ENCODE measurements around the gene PRSS16.
"Not testable (repeated sequence)": the region's sequence is repeated elsewhere in the genome, so short reads cannot be mapped to it uniquely, and the experiment has no call there.

Gene PRSS16, protein sequence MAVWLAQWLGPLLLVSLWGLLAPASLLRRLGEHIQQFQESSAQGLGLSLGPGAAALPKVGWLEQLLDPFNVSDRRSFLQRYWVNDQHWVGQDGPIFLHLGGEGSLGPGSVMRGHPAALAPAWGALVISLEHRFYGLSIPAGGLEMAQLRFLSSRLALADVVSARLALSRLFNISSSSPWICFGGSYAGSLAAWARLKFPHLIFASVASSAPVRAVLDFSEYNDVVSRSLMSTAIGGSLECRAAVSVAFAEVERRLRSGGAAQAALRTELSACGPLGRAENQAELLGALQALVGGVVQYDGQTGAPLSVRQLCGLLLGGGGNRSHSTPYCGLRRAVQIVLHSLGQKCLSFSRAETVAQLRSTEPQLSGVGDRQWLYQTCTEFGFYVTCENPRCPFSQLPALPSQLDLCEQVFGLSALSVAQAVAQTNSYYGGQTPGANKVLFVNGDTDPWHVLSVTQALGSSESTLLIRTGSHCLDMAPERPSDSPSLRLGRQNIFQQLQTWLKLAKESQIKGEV

DNA sequence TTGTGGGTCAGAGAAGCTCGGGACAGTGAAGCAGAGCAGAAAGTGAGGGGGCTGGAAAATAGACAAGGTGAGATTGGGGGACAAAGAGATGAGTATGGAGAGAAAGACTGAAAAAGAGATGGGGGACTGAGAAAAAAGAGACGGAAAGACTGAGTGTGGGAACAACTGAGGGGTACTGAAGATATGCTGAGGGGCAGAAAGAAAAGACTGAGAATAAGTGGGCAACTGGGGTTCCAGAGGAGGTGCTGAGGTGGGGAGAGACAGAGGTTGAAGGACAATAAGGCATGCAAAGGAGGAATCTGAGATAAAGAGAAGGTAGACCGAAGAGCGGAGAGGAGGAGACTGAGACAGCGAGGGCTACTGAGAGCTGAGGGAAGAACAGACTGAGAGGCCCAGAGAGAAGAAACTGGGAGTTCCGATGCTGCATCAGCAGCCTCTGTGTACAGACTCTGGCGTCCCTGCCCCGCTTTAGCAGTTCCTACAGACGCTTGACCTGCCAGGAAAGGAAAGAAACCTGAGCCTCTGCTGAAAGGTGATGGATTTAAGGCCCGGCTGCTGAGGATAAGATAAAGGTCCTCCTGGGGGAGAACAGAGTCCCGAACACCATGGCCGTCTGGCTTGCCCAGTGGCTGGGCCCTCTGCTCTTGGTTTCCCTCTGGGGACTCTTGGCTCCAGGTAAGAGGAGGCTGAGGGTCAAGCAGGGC lies at the start of gene PRSS16:
Gene PRSS16, plus strand, starts transcription at position 569 of the 704 bp plus-strand sequence. Its CDS starts 37 bp downstream, at position 606.
- no peak for DNase-seq (ENCODE audit: low read depth)
- no peak within 1 kb of the TSS for H3K4me3 ChIP-seq (ENCODE audit: low read depth, low read length)
- TF ChIP-seq, protein P1, sequence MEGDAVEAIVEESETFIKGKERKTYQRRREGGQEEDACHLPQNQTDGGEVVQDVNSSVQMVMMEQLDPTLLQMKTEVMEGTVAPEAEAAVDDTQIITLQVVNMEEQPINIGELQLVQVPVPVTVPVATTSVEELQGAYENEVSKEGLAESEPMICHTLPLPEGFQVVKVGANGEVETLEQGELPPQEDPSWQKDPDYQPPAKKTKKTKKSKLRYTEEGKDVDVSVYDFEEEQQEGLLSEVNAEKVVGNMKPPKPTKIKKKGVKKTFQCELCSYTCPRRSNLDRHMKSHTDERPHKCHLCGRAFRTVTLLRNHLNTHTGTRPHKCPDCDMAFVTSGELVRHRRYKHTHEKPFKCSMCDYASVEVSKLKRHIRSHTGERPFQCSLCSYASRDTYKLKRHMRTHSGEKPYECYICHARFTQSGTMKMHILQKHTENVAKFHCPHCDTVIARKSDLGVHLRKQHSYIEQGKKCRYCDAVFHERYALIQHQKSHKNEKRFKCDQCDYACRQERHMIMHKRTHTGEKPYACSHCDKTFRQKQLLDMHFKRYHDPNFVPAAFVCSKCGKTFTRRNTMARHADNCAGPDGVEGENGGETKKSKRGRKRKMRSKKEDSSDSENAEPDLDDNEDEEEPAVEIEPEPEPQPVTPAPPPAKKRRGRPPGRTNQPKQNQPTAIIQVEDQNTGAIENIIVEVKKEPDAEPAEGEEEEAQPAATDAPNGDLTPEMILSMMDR (conservative IDR thresholded peaks at IDR 0.05; ENCODE audit: low read depth, low read length) = no peak

DNA sequence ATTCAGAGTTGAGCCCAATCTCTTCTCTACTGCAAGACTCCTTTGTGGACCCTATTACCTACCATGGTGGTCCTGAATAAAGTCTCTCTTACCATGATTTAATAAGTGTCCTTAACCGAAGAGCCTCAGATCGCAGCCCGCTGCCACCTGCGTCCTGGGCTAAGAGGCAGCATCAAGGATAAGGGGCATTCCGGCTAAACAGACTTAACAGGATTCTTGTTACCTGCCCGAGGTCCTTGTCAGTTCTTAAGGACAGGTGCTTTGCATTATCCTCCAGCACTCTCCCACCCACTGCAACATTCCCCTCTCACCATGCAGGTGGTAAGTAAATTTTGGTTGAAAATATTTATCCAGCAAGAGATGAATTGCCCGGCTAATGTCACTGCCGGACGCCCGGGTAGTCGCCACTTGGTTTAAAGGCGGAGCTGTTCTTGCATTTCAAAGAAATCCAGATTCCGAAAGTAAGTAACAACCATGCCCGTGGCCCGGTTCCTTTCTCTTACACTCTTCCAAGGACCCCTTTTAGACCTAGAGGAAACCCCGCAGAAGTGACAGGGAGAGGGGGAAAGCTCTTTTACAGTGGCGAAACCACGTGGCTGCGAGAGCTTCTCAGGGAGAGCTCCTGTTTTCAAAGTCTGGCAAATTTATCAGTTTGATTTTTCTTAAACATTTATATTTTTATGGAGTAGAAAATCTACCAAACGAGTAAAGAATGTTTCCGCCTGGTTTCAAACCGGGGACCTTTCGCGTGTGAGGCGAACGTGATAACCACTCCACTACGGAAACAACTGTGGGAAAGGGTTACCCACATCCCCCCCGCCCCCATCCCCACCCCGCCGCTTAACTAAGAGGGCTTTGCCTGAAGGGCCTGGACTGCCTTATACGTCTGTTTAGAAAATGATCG lies 41.9 kb upstream of the PRSS16 start:
- peak; percentile 30 for DNase-seq (ENCODE audit: low read depth)
- TF ChIP-seq, protein P1 (conservative IDR thresholded peaks at IDR 0.05; ENCODE audit: low read depth, low read length) = no peak
- H3K4me3 ChIP-seq (ENCODE audit: low read depth, low read length) = peak overlapping the region; percentile 46

DNA sequence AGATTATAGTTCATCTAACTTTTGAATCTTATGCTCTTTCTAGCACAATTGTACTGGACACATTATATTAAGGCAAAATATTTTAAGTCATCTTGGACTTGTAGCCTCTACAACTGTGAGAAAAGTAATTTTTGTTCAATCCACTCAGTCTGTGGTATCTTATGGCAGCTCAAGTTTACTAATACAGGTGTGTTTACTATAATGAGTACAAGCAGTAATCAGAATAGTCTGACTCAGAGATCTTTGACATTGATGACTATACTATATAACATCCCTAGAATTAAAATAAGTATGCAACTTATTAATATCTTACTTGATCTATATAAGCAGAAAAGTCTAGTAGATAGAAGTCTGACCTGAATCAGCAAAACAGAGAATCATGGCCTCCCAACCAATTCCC lies 40.7 kb upstream of the PRSS16 start:
- no peak for DNase-seq (ENCODE audit: low read depth)
- TF ChIP-seq, protein P1 (conservative IDR thresholded peaks at IDR 0.05; ENCODE audit: low read depth, low read length) = no peak
- no peak overlapping the region for H3K4me3 ChIP-seq (ENCODE audit: low read depth, low read length)

DNA sequence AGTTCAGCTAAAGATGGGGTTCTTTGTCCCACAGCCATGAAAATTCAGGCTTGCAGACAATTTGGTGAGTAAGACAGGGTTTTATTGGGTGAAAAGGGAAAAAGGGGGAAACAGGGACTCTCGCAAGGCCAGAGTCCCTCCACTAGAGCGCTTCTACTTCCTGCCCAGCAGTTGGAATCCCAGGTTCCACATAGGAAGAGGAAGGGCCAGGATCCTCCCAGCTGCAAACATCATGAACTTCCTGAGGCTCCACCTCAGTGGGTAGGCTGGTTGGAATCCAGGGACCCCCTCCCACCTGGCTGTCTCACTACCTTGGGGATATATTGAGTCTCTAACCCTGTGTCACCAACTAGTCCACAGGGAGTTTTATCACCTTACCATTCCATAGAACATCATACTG lies 39.5 kb upstream of the PRSS16 start:
- DNase-seq (ENCODE audit: low read depth) = no peak
- TF ChIP-seq, protein P1 (conservative IDR thresholded peaks at IDR 0.05; ENCODE audit: low read depth, low read length) = no peak
- no peak overlapping the region for H3K4me3 ChIP-seq (ENCODE audit: low read depth, low read length)

DNA sequence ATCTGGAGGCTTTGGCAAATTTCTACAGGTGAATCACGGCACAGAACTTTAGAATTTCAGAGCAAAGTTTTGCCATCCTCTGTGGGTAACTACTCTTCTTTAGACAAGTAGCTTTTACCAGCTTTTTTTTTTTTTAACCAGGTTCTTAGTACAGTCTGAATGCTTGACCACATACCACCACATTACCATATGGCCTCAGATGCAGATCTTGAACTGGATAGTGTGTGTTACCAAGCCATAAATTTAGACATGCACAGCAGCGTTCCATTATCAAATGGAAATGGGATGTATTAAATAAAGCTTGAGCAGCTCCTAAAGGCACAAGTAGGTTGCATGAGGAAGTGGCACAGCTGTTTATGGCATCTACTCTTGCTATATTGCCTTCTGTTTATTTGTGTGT lies 38.3 kb upstream of the PRSS16 start:
- TF ChIP-seq, protein P1 (conservative IDR thresholded peaks at IDR 0.05; ENCODE audit: low read depth, low read length) = no peak
- no peak for DNase-seq (ENCODE audit: low read depth)

DNA sequence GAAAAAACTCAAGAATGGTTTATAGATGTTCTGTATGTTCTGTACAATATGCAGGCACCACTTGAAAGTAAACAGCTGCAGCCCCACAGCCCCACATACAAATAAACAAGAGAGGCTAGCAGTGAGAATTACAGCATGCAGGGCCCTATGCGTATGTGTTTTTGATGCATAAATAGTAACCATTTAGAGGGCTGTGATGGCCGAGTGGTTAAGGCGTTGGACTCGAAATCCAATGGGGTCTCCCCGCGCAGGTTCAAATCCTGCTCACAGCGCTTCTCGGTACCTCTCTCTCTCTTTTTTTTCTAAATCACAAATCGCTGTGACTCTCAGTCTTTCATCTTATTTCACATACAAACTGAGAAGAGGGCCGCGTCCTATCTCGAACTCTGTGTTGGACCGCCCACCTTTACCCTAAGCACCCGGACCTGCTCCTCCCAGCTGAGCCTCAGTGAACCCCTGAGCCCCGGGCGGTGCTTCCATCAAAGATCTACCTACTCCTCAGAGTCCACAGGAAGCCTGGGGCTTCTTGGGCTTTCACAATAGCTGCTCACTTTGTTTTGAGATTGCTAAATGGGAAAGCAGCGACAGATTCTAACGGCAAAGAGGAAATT lies 37.7 kb upstream of the PRSS16 start:
- TF ChIP-seq, protein P1 (conservative IDR thresholded peaks at IDR 0.05; ENCODE audit: low read depth, low read length) = no peak
- no peak overlapping the region for H3K4me3 ChIP-seq (ENCODE audit: low read depth, low read length)
- DNase-seq (ENCODE audit: low read depth) = peak; percentile 4

More for the DNA sequence above, 38.3 kb upstream of the PRSS16 start:
- H3K4me3 ChIP-seq (ENCODE audit: low read depth, low read length) = no peak overlapping the region

DNA sequence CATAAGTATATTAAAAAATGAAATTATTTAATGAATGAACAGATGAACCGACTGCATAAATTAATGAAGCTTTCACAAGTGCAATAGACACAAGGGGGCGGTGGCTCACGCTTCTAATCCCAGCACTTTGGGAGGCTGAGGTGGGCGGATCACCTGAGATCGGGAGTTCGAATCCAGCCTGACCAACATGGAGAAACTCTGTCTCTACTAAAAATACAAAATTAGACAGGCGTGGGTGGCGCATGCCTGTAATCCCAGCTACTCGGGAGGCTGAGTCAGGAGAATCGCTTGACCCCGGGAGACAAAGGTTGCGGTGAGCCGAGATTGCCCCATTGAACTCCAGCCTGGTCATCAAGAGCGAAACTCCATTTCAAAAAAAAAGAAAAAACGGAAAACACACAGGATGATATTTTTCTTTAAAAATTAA lies 34.4 kb upstream of the PRSS16 start:
- H3K4me3 ChIP-seq (ENCODE audit: low read depth, low read length); DNase-seq (ENCODE audit: low read depth): not testable (repeated sequence)
